Uterus (tissue), 2 donors: Measurements from ENCODE around the gene ADA.

ENCODE experiments used
- CTCF ChIP-seq, 4 experiments: fragments of 200-600 bp in 2 of 4; fragments of 450-650 bp in 2 of 4; sonication (generic) in 2 of 4; IDR thresholded peaks; one replicate each; pipeline ENCODE4 v1.5.1; 2016 to 2019; ENCODE audit warnings: antibody characterized with exemption in 4 of 4, mild to moderate bottlenecking in 2 of 4, moderate library complexity in 1 of 4
- POLR2A ChIP-seq, 2 donors: fragments of 450-650 bp; IDR thresholded peaks; one replicate each; pipeline ENCODE4 v1.6.1; 2016; ENCODE audit warnings: antibody characterized with exemption in 2 of 2, mild to moderate bottlenecking in 1 of 2, moderate library complexity in 1 of 2

- TF ChIP-seq POLR2A (IDR thresholded peaks at IDR 0.05) (no peak), CTCF (IDR thresholded peaks at IDR 0.05) (no peak)
Observed at GRCh38 chr20:44580581-44581268, 70.8 kb downstream of the ADA start.
